ENCODE measurements around the gene TAS1R2.

The TAS1R2 gene

GRCh38 chr1:18819203-18819602, 40.3 kb downstream of the TAS1R2 start:
- TF ChIP-seq ZFX (IDR thresholded peaks at IDR 0.05) = no peak
- TF ChIP-seq CTCF (conservative IDR thresholded peaks at IDR 0.05) = no peak
- no peak overlapping the region for H3K27ac ChIP-seq

GRCh38 chr1:18817795-18818435, 41.5 kb downstream of the TAS1R2 start:
- no peak for TF ChIP-seq ZFX (IDR thresholded peaks at IDR 0.05)
- H3K27ac ChIP-seq = no peak overlapping the region

- no peak overlapping the region for H3K27ac ChIP-seq
- TF ChIP-seq CTCF (conservative IDR thresholded peaks at IDR 0.05) (no peak), ZFX (IDR thresholded peaks at IDR 0.05) (no peak)
These were observed 42.1 kb downstream of the TAS1R2 start for GRCh38 chr1:18817316-18817715.

- H3K27ac ChIP-seq = no peak overlapping the region
- TF ChIP-seq ZFX (IDR thresholded peaks at IDR 0.05) = no peak
- no peak for TF ChIP-seq CTCF (conservative IDR thresholded peaks at IDR 0.05)
These were observed 42.7 kb downstream of the TAS1R2 start for GRCh38 chr1:18816808-18817207.

GRCh38 chr1:18814874-18815531, 44.5 kb downstream of the TAS1R2 start:
- TF ChIP-seq CTCF (conservative IDR thresholded peaks at IDR 0.05) (no peak), ZFX (IDR thresholded peaks at IDR 0.05) (no peak)
- H3K27ac ChIP-seq = no peak overlapping the region

- H3K27ac ChIP-seq = no peak overlapping the region
- TF ChIP-seq CTCF (conservative IDR thresholded peaks at IDR 0.05) (no peak), ZFX (IDR thresholded peaks at IDR 0.05) (no peak)
These were observed 45.0 kb downstream of the TAS1R2 start for GRCh38 chr1:18814425-18814824.

- H3K27ac ChIP-seq = no peak overlapping the region
- TF ChIP-seq CTCF (conservative IDR thresholded peaks at IDR 0.05) (no peak), ZFX (IDR thresholded peaks at IDR 0.05) (no peak)
These were observed 47.0 kb downstream of the TAS1R2 start for GRCh38 chr1:18812453-18812939.

Data from C4-2B (cell line).